Lung (tissue), 12 donors: ENCODE data around the gene CORO6. TPM values are rescaled to one million over a fixed set of nuclear protein-coding genes. Genes with fewer than 3 reads are reported as not detected.

Experiments
- ATAC-seq: fragments of 200-7000 bp; cut with Tn5 transposase; one replicate; pipeline ENCODE4 v1.9.1; 2020; ENCODE audit warnings: moderate number of reproducible peaks; ENCODE audit not compliant: insufficient read depth, low FRiP score
- DNase-seq, 3 donors: peaks; one replicate each; pipeline ENCODE4 v3.0.0-alpha.2; 2013 to 2017
- H3K27ac ChIP-seq, 2 donors: one replicate each; pipeline ENCODE4 v1.5.1; 2013; ENCODE audit warnings: mild to moderate bottlenecking in 2 of 2, moderate library complexity in 2 of 2, control low read depth in 1 of 2, inconsistent platforms in 1 of 2, low read depth in 1 of 2, low read length in 1 of 2
- H3K27me3 ChIP-seq, 3 donors: one replicate each; pipeline ENCODE4 v1.5.1; 2013; ENCODE audit warnings: low read length in 2 of 3; ENCODE audit not compliant: control insufficient read depth in 3 of 3, insufficient read depth in 3 of 3
- H3K36me3 ChIP-seq, 4 donors: one replicate each; pipeline ENCODE4 v1.5.1; 2013; ENCODE audit warnings: low read length in 4 of 4, mild to moderate bottlenecking in 1 of 4, moderate library complexity in 1 of 4; ENCODE audit not compliant: control insufficient read depth in 4 of 4, insufficient read depth in 4 of 4
- H3K4me1 ChIP-seq, 5 donors: one replicate each; pipeline ENCODE4 v1.5.1; 2013; ENCODE audit warnings: low read length in 5 of 5, mild to moderate bottlenecking in 2 of 5, moderate library complexity in 1 of 5; ENCODE audit not compliant: control insufficient read depth in 5 of 5, insufficient read depth in 5 of 5
- H3K4me3 ChIP-seq: one replicate; pipeline ENCODE4 v1.5.1; 2013; ENCODE audit warnings: mild to moderate bottlenecking, control low read depth, moderate library complexity
- H3K9ac ChIP-seq, 2 donors: one replicate each; pipeline ENCODE4 v1.5.1; 2013; ENCODE audit warnings: low read length in 2 of 2, control low read depth in 1 of 2; ENCODE audit not compliant: insufficient read depth in 1 of 2
- H3K9me3 ChIP-seq, 4 donors: one replicate each; pipeline ENCODE4 v1.5.1; 2013; ENCODE audit warnings: low read length in 3 of 4, mild to moderate bottlenecking in 1 of 4, moderate library complexity in 1 of 4; ENCODE audit not compliant: control insufficient read depth in 4 of 4, insufficient read depth in 3 of 4
- CTCF ChIP-seq: IDR thresholded peaks from 2 replicates; pipeline ENCODE4 v1.5.1; 2012; ENCODE audit warnings: mild to moderate bottlenecking; ENCODE audit errors: control extremely low read depth, extremely low read depth
- WGBS, 2 donors: extraction: QIAGEN DNeasy Blood & Tissue Kit; methylation state at CpG; one replicate each; pipeline ENCODE4 v1.1.7; 2013; 5-methylcytosine and 5-hydroxymethylcytosine counted together
- polyA plus RNA-seq, 2 donors: library from polyadenylated mRNA; stranded (reverse); fragments of 200-250 nt; gene quantifications; one replicate each; pipeline ENCODE4 v1.2.1, GENCODE V29; 2013
- total RNA-seq, 2 donors: library from RNA; depleted of rRNA in 1 of 2; stranded (reverse); fragments of >200 nt in 1 of 2; gene quantifications; one replicate each; pipeline ENCODE4 v1.2.1, GENCODE V29; 2014 to 2021
- donor health status: control.
- donor health status: control.
- donor health status: Bipolar disorder and iron deficiency.
- donor health status: healthy.
- donor health status: DM: yes; HTN: yes; CAD: no.

CORO6 gene
- total and polyA plus RNA-seq, 4 donors = 1.7 to 14.4 (median 5.9) TPM

GRCh38 chr17:29595107-29595942 lies 27.4 kb downstream of the CORO6 start:
- Histone ChIP-seq H3K4me3 (no peak overlapping the region), H3K27me3 (no peaks in the 10 kb centered on the region), H3K9ac (no peak overlapping the region), H3K9me3 (no peaks in the 10 kb centered on the region), H3K27ac (no peak overlapping the region), H3K36me3 (no peaks in the 10 kb centered on the region), H3K4me1 (peaks cover 6 to 53% (median 14%) of the 10 kb centered on the region in 5 donors)
- no peak for ATAC-seq
- TF ChIP-seq CTCF = no peak
- DNase-seq = peak in 1 of 3 donors; percentile 37
- 81 to 86% methylated on average over 7 of the region's 7 CpGs for WGBS, 2 donors

GRCh38 chr17:29594519-29595090 lies 28.1 kb downstream of the CORO6 start:
- Histone ChIP-seq H3K9ac (no peak overlapping the region), H3K27me3 (no peaks in the 10 kb centered on the region), H3K9me3 (no peaks in the 10 kb centered on the region), H3K4me3 (no peak overlapping the region), H3K36me3 (no peaks in the 10 kb centered on the region), H3K4me1 (peaks cover 10 to 59% (median 21%) of the 10 kb centered on the region in 5 donors), H3K27ac (no peak overlapping the region)
- DNase-seq (no peak), ATAC-seq (no peak)
- TF ChIP-seq CTCF = no peak
- WGBS, 2 donors = 88 to 91% methylated on average over 11 of the region's 11 CpGs

GRCh38 chr17:29593591-29594518 lies 28.9 kb downstream of the CORO6 start:
- Histone ChIP-seq H3K9ac (no peak overlapping the region), H3K27me3 (no peaks in the 10 kb centered on the region), H3K36me3 (no peaks in the 10 kb centered on the region), H3K9me3 (no peaks in the 10 kb centered on the region), H3K4me3 (peak overlapping the region; percentile 63), H3K4me1 (peaks cover 10 to 59% (median 22%) of the 10 kb centered on the region in 5 donors), H3K27ac (no peak overlapping the region)
- peak in 2 of 3 donors; percentile 37 to 45 for DNase-seq
- no peak for TF ChIP-seq CTCF
- 6 to 7% methylated on average over 51 to 64 of the region's 64 CpGs for WGBS, 2 donors
- ATAC-seq = no peak
